Brain microvascular endothelial cell (primary cell): ENCODE data around the gene AFTPH.
A peak's percentile ranks its signal among the peaks of the same experiment; 100 is the strongest.

Source experiments
- DNase-seq: peaks from one replicate; pipeline ENCODE4 v3.0.0-alpha.2; 2020
- H3K27ac ChIP-seq: fragments of 250-450 bp; sonication (Bioruptor Pico); 2 replicates; pipeline ENCODE4 v1.5.1; 2020; ENCODE audit warnings: mild to moderate bottlenecking, moderate library complexity
- H3K27me3 ChIP-seq: fragments of 250-450 bp; sonication (Bioruptor Pico); replicated peaks from 2 replicates; pipeline ENCODE4 v1.5.1; 2020; ENCODE audit warnings: mild to moderate bottlenecking
- H3K36me3 ChIP-seq: fragments of 250-450 bp; sonication (Bioruptor Pico); replicated peaks from 2 replicates; pipeline ENCODE4 v1.5.1; 2020; ENCODE audit warnings: mild to moderate bottlenecking
- H3K4me3 ChIP-seq: 2 replicates; pipeline ENCODE4 v1.5.1; 2011; ENCODE audit warnings: low read depth, mild to moderate bottlenecking, control low read depth, low read length, moderate library complexity
- in situ Hi-C: cut with HindIII; loops from 2 replicates; pipeline ENCODE4 v1.10.0; 2017; ENCODE audit warnings: low sequenced_read_pairs, low pct_ligation_motif_present
- TF ChIP-seq, protein P1 (sequence below): IDR thresholded peaks from 2 replicates; pipeline ENCODE4 v1.5.1; 2011; ENCODE audit warnings: low read depth, mild to moderate bottlenecking, moderate library complexity, low read length, control low read depth, inconsistent platforms; ENCODE audit errors: missing control alignments

AFTPH gene

DNA sequence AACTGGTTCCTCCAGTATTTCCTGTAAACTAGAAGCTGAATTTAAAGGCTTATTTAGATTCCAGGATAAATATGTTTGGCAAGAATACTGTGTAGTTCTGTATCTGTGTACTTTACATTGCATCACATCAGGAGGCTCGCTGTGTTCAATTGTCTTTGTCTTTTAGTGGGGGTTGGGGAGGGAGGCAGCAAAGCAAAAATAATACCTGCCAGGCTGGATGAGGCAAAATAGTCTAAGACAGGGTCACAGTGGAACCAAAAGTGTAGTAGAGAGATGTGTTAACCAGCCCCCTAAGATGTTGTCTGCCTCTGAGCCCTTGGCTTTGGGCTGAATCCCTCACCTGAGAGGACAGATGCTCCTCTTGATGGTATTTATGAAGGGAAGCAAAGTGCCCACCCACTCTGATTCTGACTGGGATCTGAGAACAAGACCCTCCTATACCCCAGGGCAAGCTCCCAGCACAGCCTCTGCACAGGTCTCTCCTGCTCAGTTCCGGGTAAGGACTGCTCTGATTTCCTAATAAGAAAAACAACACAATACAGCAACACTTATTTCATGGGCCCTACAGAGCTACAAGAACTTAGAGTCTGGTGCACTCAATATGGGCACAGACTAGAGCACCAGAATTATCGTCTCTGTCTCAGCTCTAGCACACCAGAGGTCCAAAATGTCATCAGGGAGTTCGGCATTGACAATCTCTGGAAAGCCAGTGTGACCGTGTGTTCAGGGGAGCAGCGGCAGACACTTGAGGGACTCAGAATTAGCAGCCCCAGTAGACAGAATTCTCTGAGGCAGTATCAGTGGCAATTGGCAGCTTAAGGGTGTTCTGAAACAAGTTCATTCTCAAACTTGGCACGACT, 7.2 kb upstream of the AFTPH start:
- Histone ChIP-seq H3K36me3 (no peaks in the 10 kb centered on the region), H3K4me3 (no peak overlapping the region), H3K27me3 (peaks cover 26% of the 10 kb centered on the region), H3K27ac (no peak overlapping the region)
- TF ChIP-seq, protein P1, sequence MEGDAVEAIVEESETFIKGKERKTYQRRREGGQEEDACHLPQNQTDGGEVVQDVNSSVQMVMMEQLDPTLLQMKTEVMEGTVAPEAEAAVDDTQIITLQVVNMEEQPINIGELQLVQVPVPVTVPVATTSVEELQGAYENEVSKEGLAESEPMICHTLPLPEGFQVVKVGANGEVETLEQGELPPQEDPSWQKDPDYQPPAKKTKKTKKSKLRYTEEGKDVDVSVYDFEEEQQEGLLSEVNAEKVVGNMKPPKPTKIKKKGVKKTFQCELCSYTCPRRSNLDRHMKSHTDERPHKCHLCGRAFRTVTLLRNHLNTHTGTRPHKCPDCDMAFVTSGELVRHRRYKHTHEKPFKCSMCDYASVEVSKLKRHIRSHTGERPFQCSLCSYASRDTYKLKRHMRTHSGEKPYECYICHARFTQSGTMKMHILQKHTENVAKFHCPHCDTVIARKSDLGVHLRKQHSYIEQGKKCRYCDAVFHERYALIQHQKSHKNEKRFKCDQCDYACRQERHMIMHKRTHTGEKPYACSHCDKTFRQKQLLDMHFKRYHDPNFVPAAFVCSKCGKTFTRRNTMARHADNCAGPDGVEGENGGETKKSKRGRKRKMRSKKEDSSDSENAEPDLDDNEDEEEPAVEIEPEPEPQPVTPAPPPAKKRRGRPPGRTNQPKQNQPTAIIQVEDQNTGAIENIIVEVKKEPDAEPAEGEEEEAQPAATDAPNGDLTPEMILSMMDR = no peak
- in situ Hi-C loops = no loop called here
- no peak for DNase-seq

DNA sequence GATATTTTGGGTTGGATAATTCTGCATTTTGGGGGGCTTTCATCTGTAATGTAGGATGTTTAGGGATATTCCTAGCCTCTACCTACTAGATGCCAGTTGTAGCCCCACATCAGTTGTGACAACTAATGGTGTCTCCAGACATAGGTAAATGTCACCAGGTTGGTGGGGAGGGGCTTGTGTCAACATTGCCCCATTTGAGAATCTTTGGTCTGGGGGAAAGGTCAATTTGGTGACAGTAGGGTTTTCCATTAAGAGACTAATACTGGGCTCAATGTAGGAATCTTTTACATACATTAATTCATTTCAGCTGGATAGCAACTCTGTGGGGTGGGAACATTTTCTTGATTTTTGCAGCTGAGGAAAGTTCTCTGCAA, 6.6 kb upstream of the AFTPH start:
- in situ Hi-C loops = no loop called here
- DNase-seq = no peak

DNA sequence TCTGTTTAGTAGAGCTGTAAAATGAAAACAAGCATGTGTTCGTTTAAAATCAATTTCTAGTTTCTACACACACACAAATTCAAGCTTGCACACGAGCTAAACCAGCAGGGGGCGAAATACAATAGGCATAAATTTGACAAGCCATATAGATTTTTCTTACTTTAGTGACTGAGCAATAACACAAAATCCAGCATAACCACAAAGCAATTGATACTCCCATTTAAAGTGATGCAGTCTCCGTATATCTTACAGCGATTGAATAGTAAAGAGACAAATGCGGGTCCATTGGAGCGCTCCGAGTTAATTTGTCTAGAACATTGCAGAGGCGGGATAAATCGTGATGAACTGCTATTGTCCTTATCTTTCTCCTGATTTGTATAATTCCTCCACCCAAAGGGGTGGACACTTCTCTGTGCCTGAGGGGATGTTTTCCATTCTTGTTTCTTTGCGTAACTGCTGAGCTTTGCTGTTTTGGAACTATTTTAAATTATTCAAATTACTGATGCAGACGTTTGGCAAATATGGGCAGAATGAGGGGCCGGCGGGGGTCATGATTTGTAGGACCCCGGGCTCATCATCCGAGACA, 1.2 kb upstream of the AFTPH start:
- Histone ChIP-seq H3K36me3 (no peaks in the 10 kb centered on the region), H3K4me3 (peak overlapping the region; percentile 74), H3K27ac (no peak overlapping the region), H3K27me3 (no peaks in the 10 kb centered on the region)
- in situ Hi-C loops = no loop called here
- TF ChIP-seq, protein P1 = peak; percentile 84
- peak; percentile 83 for DNase-seq

More for the DNA sequence above, 6.6 kb upstream of the AFTPH start:
- no peak overlapping the region for H3K4me3 ChIP-seq
- peaks cover 26% of the 10 kb centered on the region for H3K27me3 ChIP-seq
- TF ChIP-seq, protein P1 = no peak
- H3K36me3 ChIP-seq = no peaks in the 10 kb centered on the region
- no peak overlapping the region for H3K27ac ChIP-seq

DNA sequence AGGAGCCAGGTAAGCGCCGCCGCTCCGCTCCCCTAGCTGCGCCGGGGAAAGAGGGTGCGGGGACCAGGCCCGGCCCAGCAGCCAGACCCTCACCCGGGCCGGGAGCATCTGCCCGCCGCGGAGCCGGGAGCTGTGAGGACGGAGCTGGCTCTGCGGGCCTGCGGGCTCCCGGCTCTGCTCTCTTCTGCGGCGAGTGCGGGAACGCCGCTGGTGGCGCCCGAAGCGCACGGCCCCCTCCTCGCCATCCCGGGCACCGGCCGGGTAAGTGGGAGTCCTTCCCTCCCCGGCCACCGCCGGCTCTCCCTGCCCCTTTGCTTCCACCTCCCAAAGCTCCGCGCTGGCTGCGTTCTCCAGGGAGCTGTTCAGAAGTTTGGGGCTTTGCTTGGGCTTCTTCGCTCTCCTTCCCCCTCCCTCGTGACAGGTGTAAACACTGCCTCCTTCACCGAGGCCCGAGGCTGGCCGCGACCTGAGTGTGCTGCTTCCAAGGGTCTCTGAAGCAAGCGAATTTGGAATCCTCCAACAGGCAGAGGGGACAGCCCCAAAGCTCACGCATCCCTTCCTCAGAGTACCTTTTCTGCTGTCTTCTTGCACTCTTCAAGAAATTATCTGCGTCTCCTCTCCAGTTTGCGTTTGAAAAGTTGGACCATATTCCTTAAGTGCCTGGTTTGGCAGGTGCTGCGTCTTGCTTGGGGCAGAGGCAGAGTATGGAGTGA, 632 bp downstream of the AFTPH start:
- Histone ChIP-seq H3K4me3 (peak overlapping the region; percentile 74), H3K36me3 (no peaks in the 10 kb centered on the region), H3K27ac (peak overlapping the region; percentile 49), H3K27me3 (no peaks in the 10 kb centered on the region)
- in situ Hi-C loops = no loop called here
- TF ChIP-seq, protein P1 = no peak
- DNase-seq = no peak

DNA sequence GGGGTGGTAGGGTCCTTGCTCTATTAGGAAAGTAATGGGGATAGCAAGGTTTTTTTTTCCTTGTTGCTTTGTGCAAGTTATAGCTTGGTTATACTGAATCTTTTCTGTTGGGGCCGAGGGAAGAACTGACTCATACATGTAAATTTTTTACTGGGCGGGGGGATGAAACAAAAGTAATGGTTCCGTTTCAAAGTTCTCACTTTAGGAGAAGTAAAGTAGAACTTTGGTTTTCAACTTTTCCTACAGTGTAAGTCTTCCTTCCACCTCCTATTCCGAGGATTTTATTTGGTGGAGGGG, 1.1 kb downstream of the AFTPH start:
- TF ChIP-seq, protein P1 = no peak
- H3K4me3 ChIP-seq = peak overlapping the region; percentile 74
- no peak overlapping the region for H3K27ac ChIP-seq
- in situ Hi-C loops = no loop called here
- peak; percentile 6 for DNase-seq
- no peaks in the 10 kb centered on the region for H3K36me3 ChIP-seq
- H3K27me3 ChIP-seq = no peaks in the 10 kb centered on the region
